ENCODE data around the gene TP53I13. TPM values are rescaled to one million over a fixed set of nuclear protein-coding genes. Genes with fewer than 3 reads are reported as not detected.

The TP53I13 gene
- total RNA-seq, 1 experiment from 2014 or later: 123 TPM

DNA sequence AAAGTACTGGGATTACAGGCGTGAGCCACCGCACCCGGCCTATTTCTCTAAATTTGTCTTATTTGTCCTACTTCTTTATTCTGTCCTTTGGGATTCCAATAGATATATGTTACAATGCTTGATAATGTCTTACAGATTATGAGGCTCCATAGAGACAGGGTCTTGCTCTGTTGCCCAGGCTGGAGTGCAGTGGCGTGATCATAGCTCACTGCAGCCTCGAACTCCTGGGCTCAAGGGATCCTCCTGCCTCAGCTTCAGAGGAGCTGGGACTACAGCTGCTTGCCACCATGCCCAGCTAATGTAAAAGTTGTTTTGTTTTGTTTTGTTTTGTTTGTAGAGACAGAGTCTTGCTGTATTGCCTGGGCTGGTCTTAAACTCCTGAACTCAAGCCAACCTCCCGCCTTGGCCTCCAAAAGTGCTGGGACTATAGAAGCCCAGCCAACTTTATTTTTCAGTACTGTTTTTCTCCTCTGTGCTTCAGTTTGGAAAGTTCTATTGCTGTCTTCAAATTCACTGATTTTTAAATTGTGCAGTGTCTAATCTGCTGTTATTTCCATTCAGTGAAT lies 34.7 kb downstream of the TP53I13 start:
- no peak for ATAC-seq
- H3K9me3 ChIP-seq (ENCODE audit: control insufficient read depth, insufficient read depth, low read depth, low read length): no peaks in the 10 kb centered on the region
- CTCF ChIA-PET: no interaction called here

GRCh38 chr17:29607557-29608195 lies 39.2 kb downstream of the TP53I13 start:
- DNase-seq (ENCODE audit: low read depth, low spot score): no peak
- TF ChIP-seq SIN3A (IDR thresholded peaks at IDR 0.05; ENCODE audit: borderline replicate concordance, insufficient read depth, low read depth, low read length) (no peak), POLR2AphosphoS5 (IDR thresholded peaks at IDR 0.05; ENCODE audit: low read depth, low read length) (no peak), TCF7L2 (IDR thresholded peaks at IDR 0.05; ENCODE audit: low read depth, low read length) (no peak)
- TF ChIP-seq, protein P1, sequence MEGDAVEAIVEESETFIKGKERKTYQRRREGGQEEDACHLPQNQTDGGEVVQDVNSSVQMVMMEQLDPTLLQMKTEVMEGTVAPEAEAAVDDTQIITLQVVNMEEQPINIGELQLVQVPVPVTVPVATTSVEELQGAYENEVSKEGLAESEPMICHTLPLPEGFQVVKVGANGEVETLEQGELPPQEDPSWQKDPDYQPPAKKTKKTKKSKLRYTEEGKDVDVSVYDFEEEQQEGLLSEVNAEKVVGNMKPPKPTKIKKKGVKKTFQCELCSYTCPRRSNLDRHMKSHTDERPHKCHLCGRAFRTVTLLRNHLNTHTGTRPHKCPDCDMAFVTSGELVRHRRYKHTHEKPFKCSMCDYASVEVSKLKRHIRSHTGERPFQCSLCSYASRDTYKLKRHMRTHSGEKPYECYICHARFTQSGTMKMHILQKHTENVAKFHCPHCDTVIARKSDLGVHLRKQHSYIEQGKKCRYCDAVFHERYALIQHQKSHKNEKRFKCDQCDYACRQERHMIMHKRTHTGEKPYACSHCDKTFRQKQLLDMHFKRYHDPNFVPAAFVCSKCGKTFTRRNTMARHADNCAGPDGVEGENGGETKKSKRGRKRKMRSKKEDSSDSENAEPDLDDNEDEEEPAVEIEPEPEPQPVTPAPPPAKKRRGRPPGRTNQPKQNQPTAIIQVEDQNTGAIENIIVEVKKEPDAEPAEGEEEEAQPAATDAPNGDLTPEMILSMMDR (IDR thresholded peaks at IDR 0.05): no peak
- TF ChIP-seq, protein P2, sequence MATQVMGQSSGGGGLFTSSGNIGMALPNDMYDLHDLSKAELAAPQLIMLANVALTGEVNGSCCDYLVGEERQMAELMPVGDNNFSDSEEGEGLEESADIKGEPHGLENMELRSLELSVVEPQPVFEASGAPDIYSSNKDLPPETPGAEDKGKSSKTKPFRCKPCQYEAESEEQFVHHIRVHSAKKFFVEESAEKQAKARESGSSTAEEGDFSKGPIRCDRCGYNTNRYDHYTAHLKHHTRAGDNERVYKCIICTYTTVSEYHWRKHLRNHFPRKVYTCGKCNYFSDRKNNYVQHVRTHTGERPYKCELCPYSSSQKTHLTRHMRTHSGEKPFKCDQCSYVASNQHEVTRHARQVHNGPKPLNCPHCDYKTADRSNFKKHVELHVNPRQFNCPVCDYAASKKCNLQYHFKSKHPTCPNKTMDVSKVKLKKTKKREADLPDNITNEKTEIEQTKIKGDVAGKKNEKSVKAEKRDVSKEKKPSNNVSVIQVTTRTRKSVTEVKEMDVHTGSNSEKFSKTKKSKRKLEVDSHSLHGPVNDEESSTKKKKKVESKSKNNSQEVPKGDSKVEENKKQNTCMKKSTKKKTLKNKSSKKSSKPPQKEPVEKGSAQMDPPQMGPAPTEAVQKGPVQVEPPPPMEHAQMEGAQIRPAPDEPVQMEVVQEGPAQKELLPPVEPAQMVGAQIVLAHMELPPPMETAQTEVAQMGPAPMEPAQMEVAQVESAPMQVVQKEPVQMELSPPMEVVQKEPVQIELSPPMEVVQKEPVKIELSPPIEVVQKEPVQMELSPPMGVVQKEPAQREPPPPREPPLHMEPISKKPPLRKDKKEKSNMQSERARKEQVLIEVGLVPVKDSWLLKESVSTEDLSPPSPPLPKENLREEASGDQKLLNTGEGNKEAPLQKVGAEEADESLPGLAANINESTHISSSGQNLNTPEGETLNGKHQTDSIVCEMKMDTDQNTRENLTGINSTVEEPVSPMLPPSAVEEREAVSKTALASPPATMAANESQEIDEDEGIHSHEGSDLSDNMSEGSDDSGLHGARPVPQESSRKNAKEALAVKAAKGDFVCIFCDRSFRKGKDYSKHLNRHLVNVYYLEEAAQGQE (IDR thresholded peaks at IDR 0.05; ENCODE audit: insufficient read depth in 1 of 2, low read depth in 2 of 2, low read length in 1 of 2): no peak
- in situ Hi-C loops (cut with HindIII; ENCODE audit: low pct_unique_long_range_greater_than_20kb, low sequenced_read_pairs): no loop called here

More for the DNA sequence above, 34.7 kb downstream of the TP53I13 start:
- intact Hi-C loops (cut with micrococcal nuclease; ENCODE audit: unreplicated experiment) (no loop called here), in situ Hi-C loops (cut with HindIII; ENCODE audit: low pct_unique_long_range_greater_than_20kb, low sequenced_read_pairs) (no loop called here)
- H3K27me3 ChIP-seq (ENCODE audit: control insufficient read depth, insufficient read depth, low read length): no peaks in the 10 kb centered on the region
- POLR2A ChIA-PET: no interaction called here
- no peaks in the 10 kb centered on the region for H3K36me3 ChIP-seq (ENCODE audit: control insufficient read depth, insufficient read depth, low read length)
- no peaks in the 10 kb centered on the region for H3K4me1 ChIP-seq (ENCODE audit: control insufficient read depth, insufficient read depth, low read length)
- H3K4me3 ChIP-seq (ENCODE audit: low read depth in 2 of 2, low read length in 2 of 2): no peak overlapping the region
- H3K27ac ChIP-seq (ENCODE audit: low read length): no peak overlapping the region
- no peak for TF ChIP-seq POLR2AphosphoS5 (IDR thresholded peaks at IDR 0.05; ENCODE audit: low read depth, low read length)
- TF ChIP-seq SIN3A (IDR thresholded peaks at IDR 0.05; ENCODE audit: borderline replicate concordance, insufficient read depth, low read depth, low read length): no peak
- TF ChIP-seq, protein P2 (IDR thresholded peaks at IDR 0.05; ENCODE audit: insufficient read depth in 1 of 2, low read depth in 2 of 2, low read length in 1 of 2): no peak
- TF ChIP-seq, protein P1 (IDR thresholded peaks at IDR 0.05): no peak
- TF ChIP-seq TCF7L2 (IDR thresholded peaks at IDR 0.05; ENCODE audit: low read depth, low read length): no peak
- no TSS peak for BruUV-seq (replicated peaks)
- DNase-seq (ENCODE audit: low read depth, low spot score): no peak

More at GRCh38 chr17:29607557-29608195, 39.2 kb downstream of the TP53I13 start:
- Histone ChIP-seq H3K27me3 (ENCODE audit: control insufficient read depth, insufficient read depth, low read length) (no peaks in the 10 kb centered on the region), H3K36me3 (ENCODE audit: control insufficient read depth, insufficient read depth, low read length) (no peaks in the 10 kb centered on the region), H3K4me3 (ENCODE audit: low read depth in 2 of 2, low read length in 2 of 2) (no peak overlapping the region), H3K27ac (ENCODE audit: low read length) (no peak overlapping the region), H3K4me1 (ENCODE audit: control insufficient read depth, insufficient read depth, low read length) (no peaks in the 10 kb centered on the region), H3K9me3 (ENCODE audit: control insufficient read depth, insufficient read depth, low read depth, low read length) (no peaks in the 10 kb centered on the region)
- CTCF ChIA-PET: no interaction called here
- ATAC-seq: no peak
- POLR2A ChIA-PET: no interaction called here
- intact Hi-C loops (cut with micrococcal nuclease; ENCODE audit: unreplicated experiment): no loop called here
- BruUV-seq (replicated peaks): no TSS peak

Data from Panc1 (cell line).